CD1c-positive myeloid dendritic cell (primary cell): ENCODE measurements around the gene SHPK.
A peak's percentile ranks its signal among the peaks of the same experiment; 100 is the strongest.

ENCODE experiments used
- DNase-seq: peaks from one replicate; pipeline ENCODE4 v3.0.0-alpha.2; 2016; ENCODE audit errors: extremely low spot score

Gene SHPK, protein sequence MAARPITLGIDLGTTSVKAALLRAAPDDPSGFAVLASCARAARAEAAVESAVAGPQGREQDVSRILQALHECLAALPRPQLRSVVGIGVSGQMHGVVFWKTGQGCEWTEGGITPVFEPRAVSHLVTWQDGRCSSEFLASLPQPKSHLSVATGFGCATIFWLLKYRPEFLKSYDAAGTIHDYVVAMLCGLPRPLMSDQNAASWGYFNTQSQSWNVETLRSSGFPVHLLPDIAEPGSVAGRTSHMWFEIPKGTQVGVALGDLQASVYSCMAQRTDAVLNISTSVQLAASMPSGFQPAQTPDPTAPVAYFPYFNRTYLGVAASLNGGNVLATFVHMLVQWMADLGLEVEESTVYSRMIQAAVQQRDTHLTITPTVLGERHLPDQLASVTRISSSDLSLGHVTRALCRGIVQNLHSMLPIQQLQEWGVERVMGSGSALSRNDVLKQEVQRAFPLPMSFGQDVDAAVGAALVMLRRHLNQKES

DNA sequence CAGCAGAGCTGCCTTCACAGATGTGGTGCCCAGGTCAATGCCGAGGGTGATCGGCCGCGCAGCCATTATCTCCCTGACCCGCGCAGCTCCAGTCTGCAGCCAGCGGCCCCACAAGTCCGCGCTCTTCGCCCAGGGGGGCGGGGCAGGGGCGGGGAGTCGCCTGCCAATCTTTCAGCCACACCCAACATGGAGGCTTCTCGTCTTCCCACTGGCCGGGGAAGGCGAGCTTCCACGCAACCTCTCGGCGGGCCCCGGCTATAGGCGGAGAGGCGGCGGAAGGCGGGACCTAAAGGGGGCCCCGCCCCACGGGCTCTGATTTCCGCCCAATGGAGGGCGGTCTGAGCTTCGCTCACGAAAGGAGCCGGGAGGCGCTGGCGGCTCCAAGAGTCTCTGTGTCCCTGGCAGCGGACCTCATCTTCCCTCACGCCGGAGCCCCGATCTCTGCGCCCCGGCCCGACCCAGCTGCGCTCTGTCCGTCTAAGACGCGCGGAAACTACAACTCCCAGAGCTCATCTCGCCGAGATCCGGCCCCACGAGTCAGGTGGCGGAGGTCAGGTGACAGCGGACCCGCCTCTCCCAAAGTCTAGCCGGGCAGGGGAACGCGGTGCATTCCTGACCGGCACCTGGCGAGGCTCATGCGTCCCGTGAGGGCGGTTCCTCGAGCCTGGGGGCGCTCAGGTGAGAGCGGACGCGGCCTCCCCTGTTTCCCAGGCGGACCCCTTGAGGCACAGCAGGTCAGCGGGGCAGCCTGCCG, at the start of gene SHPK, which contains the start of gene CTNS:
Gene SHPK (minus strand): TSS at position 97 of the 754 bp plus-strand sequence. CDS start 31 bp downstream, at position 66.
Gene CTNS (plus strand): TSS at position 607 of the 754 bp plus-strand sequence. CDS start 3,447 bp downstream, outside the sequence.
- peak; percentile 98 for DNase-seq

GRCh38 chr17:3685174-3685573, 49.1 kb upstream of the SHPK start:
- DNase-seq = no peak

- peak; percentile 68 for DNase-seq
Observed at GRCh38 chr17:3683054-3683511, 47.0 kb upstream of the SHPK start.

GRCh38 chr17:3682033-3682432, 46.0 kb upstream of the SHPK start:
- DNase-seq = no peak

DNA sequence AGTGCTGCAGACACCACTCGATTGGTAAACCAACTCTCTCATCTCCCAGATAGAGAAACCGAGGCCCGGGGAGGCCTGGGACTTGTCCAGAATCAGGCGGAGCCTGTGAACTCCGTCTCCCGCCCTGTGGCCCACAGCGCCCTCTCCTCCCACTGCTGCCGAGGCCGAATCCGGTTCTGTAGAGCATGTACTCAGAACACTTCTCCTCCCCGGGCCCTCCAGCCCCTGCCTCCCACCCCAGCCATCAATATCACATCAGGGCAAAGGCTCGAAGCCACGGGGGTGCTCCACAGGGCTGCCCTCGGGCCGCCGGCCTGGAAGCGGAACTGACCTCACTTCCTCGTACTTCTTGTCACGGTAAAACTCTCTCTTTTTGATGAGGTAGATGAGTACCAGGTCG, 45.5 kb upstream of the SHPK start:
- peak; percentile 33 for DNase-seq

DNA sequence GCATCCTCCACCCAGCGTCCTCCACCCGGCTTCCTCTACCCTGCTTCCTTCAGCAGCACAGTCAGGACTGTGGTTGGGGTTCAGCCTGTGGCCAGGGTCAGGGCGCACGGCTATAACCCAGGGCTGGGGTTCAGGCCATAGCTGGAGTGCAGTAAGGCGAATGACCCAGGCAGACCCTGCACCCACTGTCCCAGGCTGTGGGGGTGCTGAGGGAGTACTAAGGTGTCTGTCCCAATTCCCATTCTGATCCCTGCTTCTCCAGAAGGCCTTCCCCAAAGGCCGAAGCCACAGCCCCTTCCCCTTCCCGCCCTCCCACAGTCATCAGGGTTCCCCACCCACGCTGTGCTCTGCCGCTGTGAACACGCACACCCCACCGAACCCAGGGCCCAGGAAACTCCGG, 45.0 kb upstream of the SHPK start:
- DNase-seq = no peak

DNA sequence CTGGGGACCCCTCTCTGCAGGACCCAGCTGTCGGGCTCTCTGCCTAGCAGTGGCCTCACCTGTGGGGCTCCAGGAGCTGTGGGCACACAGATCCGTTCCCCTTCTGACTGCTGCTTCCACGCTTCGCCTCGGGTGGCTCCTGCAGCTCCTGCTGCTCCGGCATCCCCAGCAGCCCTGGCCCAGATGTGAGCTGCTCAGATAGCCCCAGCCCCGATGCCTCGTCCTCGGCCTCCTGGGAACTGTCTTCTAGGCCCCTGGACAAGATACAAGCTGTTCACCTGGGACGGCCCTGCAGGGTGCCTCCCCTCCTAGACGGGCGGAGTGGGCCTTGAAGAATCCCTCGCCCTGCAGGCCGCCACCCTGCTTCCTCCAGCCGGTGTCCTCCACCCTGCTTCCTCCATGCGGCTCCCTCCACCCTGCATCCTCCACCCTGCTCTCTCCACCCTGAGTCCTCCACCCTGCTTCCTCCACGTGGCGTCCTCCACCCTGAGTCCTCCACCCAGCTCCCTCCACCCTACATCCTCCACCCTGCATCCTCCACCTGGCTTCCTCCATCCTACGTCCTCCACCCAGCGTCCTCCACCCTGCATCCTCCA, 43.6 kb upstream of the SHPK start:
- no peak for DNase-seq

GRCh38 chr17:3678821-3679530, 42.9 kb upstream of the SHPK start:
- peak; percentile 43 for DNase-seq

DNA sequence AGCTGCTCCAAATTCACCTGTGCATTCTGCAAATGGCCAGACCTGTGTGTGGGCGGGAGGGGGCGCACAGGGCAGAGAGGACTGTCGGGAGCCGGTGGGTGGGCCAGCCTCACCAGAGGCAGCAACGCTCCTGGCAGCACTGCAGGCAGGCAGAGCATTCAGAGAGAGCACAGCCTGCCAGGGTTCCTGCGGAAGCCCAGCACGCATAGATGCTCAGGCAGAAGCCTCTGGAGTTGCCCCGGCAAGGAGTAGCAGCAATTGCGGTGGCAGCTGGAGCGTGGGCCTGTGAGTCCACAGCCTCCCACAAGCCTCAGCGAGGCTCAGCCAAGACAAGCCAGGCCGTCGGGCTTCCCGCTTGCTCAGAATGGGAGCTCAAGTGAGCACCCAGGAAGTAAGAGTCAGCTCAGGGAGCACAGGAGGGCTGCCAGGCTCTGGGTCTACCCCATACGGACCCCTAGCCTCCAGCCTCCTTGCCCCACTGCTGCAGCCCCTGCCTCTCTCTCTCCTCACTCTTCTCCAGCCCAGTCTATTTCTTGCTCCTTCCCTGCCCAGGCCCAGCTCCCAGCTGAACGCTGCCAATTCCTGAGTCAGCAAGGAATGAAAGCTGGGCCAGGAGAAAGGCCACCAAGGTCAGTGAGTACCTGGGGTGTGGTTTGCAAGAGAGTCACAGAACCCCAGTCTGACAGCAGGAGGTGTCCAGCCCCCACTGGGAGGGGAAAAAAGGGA, 42.2 kb upstream of the SHPK start:
- no peak for DNase-seq

GRCh38 chr17:3675886-3676285, 39.8 kb upstream of the SHPK start:
- no peak for DNase-seq

GRCh38 chr17:3672571-3672970, 36.5 kb upstream of the SHPK start:
- no peak for DNase-seq

GRCh38 chr17:3669548-3669947, 33.5 kb upstream of the SHPK start:
- no peak for DNase-seq

DNA sequence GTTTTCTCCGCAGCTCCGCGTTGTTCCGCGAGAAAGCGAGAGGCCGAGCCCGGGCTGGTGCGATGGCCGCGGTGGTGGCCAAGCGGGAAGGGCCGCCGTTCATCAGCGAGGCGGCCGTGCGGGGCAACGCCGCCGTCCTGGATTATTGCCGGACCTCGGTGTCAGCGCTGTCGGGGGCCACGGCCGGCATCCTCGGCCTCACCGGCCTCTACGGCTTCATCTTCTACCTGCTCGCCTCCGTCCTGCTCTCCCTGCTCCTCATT, 33.0 kb upstream of the SHPK start:
- no peak for DNase-seq

- DNase-seq = peak; percentile 100
Observed at GRCh38 chr17:3668279-3669084, 32.4 kb upstream of the SHPK start, which contains the start of the genes EMC6 and TAX1BP3. EMC6 (plus strand) TSS chr17:3668812; CDS start chr17:3669147, 335 bp downstream. TAX1BP3 (minus strand) TSS chr17:3668578; CDS start chr17:3668526, 52 bp downstream.

GRCh38 chr17:3667366-3668278, 31.6 kb upstream of the SHPK start:
- peak; percentile 81 for DNase-seq

DNA sequence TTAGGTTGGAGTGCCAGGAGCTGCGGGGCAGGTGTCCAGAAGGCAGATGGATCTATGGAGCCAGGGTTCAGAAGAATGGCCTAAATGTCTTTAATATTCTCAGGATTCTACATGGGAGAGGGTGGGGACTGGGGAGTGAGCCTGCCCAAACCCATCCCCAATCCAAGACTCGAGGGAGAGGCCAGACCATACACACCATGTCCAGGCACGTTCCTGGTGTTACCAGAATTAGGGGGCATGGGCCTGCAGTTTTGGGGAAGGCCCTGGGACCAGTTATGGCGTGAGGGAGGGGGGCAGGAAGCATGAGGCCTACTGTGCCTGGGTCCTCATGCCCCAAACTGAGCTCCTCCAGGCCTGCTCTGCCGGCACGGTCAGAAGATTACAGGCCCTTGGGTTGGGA, 30.5 kb upstream of the SHPK start:
- DNase-seq = no peak

GRCh38 chr17:3665834-3666233, 29.8 kb upstream of the SHPK start:
- DNase-seq = no peak

GRCh38 chr17:3663102-3664011, 27.3 kb upstream of the SHPK start:
- no peak for DNase-seq
